Coronary artery (tissue), 2 donors: Measurements from ENCODE around the gene GPRIN1.

Experiments used
- DNase-seq: peaks from one replicate; pipeline ENCODE4 v3.0.0-alpha.2; 2017; ENCODE audit warnings: low spot score
- H3K27ac ChIP-seq, 2 donors: fragments of 200-600 bp; sonication (generic); one replicate each; pipeline ENCODE4 v1.5.1; 2016 to 2019
- H3K4me3 ChIP-seq: fragments of 200-600 bp; sonication (generic); 2 replicates; pipeline ENCODE4 v1.5.1; 2016; ENCODE audit warnings: mild to moderate bottlenecking, moderate library complexity
- TF ChIP-seq, protein P1 (sequence below): fragments of 200-600 bp; sonication (generic); IDR thresholded peaks from one replicate; pipeline ENCODE4 v1.5.1; 2019; ENCODE audit warnings: antibody characterized with exemption

Gene GPRIN1

DNA sequence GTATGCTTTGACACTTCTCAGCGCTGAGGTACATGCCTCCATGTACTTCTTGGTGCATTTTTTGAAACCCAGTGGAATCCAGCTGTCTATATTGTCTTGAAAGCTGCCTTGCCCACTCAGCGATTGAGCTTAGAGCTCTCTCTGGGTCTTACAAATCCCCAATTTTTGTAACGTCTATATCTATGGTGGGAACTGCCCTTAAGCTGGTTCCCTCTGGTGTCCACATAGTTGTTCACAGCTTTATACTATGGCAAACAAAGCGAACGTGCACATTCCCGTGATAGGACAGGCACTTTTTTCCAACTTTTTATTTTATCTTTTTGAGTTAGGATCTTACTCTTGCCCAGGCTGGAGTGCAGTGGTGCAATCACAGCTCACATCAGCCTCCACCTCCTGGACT is 39.9 kb downstream of the GPRIN1 start:
- no peak for DNase-seq
- Histone ChIP-seq H3K27ac (no peak overlapping the region), H3K4me3 (no peak overlapping the region)
- TF ChIP-seq, protein P1, sequence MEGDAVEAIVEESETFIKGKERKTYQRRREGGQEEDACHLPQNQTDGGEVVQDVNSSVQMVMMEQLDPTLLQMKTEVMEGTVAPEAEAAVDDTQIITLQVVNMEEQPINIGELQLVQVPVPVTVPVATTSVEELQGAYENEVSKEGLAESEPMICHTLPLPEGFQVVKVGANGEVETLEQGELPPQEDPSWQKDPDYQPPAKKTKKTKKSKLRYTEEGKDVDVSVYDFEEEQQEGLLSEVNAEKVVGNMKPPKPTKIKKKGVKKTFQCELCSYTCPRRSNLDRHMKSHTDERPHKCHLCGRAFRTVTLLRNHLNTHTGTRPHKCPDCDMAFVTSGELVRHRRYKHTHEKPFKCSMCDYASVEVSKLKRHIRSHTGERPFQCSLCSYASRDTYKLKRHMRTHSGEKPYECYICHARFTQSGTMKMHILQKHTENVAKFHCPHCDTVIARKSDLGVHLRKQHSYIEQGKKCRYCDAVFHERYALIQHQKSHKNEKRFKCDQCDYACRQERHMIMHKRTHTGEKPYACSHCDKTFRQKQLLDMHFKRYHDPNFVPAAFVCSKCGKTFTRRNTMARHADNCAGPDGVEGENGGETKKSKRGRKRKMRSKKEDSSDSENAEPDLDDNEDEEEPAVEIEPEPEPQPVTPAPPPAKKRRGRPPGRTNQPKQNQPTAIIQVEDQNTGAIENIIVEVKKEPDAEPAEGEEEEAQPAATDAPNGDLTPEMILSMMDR: no peak

DNA sequence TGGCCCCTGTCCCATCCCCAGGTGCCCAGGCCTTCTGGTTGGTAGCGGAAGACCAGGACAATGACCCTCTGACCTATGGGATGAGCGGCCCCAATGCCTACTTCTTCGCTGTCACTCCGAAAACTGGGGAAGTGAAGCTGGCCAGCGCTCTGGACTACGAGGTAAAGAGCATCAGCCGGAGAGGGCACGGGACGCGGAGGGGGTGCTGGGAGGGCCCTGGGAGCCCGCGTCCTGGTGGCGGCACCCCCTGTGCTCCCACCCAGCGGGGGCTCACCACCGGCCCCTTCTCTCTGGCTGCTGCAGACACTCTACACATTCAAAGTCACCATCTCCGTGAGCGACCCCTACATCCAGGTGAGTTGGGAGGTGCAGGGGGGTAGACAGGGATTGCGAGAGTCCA is 41.3 kb downstream of the GPRIN1 start:
- TF ChIP-seq, protein P1: no peak

DNA sequence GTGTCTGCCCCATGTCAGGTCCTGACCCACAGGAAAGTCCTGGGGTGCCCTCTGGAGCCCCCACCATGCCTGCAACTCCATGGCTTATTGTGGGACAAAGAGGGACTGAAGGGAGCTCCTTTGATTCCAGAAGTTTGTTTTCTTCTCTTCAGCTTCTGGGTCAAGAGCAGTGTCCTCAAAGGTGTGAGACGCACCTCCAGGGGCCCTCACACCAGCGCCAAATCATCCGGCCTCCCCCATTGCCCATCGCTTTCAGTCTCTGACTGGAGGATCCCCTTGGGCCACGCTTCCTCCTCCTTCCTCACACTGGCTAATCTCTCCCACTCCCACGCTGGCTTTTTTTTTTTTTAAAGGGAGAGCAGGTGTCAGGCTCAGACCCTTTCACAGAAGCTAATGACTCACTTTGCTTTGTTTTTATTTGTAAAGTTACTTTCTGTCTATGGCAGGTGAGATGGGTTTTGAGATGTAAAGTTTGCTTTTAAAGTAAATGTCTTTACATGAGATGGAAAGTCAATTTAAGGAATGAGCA is 44.1 kb downstream of the GPRIN1 start:
- no peak overlapping the region for H3K27ac ChIP-seq
- TF ChIP-seq, protein P1: no peak
- no peak overlapping the region for H3K4me3 ChIP-seq
- DNase-seq: no peak

More for the DNA sequence above, 41.3 kb downstream of the GPRIN1 start:
- no peak for DNase-seq
- no peak overlapping the region for H3K4me3 ChIP-seq
- no peak overlapping the region for H3K27ac ChIP-seq

DNA sequence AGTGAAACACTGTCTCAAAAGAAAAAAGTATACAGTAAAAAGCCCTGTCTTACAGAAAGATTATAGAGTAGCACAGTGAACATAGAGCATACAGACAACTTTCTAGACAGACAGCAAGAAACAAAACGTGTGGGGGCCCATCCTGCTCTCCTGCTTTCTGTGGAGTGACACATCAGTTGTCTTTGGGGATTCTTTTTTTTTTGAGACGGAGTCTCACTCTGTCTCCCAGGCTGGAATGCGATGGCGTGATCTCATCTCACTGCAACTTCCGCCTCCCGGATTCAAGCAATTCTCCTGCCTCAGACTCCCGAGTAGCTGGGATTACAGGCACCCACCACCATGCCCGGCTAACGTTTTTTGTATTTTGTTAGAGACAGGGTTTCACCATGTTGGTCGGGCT is 46.0 kb downstream of the GPRIN1 start:
- no peak overlapping the region for H3K4me3 ChIP-seq
- H3K27ac ChIP-seq: no peak overlapping the region
- no peak for DNase-seq
- TF ChIP-seq, protein P1: no peak

DNA sequence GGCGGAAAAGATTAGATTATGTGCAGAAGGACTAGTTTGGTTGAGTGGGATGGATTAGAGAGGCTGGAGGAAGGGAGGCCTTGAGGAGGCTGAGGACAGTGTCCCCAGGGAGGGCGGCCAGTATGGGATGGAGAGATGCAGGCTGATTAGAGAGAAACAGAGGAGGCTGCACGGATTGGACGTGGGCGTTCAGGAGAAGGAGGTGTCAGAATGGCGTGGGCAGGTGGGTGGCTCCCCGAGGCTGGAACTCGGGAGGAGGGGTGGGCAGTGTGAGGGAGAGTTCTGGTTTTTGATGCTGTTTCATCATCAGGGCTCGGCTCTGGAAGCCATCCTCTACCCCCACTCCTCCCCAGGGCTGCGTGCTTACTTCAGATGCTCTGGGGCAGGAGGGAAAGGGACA is 47.8 kb downstream of the GPRIN1 start:
- no peak overlapping the region for H3K27ac ChIP-seq
- TF ChIP-seq, protein P1: no peak
- DNase-seq: no peak
- H3K4me3 ChIP-seq: no peak overlapping the region

DNA sequence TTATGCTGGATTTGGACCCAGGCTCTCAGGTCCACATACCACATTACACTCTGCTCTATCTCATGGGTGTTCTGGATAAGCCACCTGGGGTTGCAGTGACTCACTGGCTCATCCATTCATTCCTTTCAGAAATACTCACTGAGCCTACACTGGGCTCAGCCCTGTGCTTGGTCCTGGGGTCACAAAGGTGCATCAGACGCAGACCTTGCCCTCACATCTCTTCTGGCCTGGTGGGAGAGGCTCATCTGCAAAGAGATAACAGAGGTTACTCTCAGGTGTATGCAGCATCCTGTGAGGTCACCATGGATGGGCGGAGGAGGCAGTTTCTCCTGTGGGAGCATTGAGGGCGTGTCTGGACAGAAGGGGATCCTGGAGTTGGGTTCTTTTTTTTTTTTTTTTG is 48.7 kb downstream of the GPRIN1 start:
- no peak for DNase-seq
- no peak overlapping the region for H3K4me3 ChIP-seq
- TF ChIP-seq, protein P1: no peak
- no peak overlapping the region for H3K27ac ChIP-seq

DNA sequence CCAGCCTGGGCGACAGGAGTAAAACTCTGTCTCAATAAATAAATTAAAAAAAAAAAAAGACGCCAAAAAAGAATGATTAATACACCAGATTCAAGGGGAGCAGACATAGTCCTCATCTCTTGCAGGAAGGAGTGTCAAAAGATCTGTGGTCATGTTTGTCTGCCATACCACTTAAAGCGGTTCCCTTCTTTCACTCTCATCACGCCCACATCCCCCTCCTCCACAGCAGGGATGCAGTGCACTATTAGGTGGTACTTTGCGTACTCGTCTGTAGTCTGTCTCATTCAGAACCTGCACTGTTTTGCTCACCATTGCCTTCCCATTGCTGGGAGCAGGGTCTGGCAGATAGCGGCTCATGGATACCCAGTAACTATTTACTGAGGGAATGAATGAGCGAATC is 49.6 kb downstream of the GPRIN1 start:
- no peak overlapping the region for H3K4me3 ChIP-seq
- H3K27ac ChIP-seq: no peak overlapping the region
- TF ChIP-seq, protein P1: no peak
- no peak for DNase-seq
